ENCODE measurements around the gene KRTAP3-1. TPM values are rescaled to one million over a fixed set of nuclear protein-coding genes. Genes with fewer than 3 reads are reported as not detected.

KRTAP3-1 gene
- total RNA-seq, 4 donors from 2014 or later, result 4.0 to 83.2 TPM; not detected in 2

DNA sequence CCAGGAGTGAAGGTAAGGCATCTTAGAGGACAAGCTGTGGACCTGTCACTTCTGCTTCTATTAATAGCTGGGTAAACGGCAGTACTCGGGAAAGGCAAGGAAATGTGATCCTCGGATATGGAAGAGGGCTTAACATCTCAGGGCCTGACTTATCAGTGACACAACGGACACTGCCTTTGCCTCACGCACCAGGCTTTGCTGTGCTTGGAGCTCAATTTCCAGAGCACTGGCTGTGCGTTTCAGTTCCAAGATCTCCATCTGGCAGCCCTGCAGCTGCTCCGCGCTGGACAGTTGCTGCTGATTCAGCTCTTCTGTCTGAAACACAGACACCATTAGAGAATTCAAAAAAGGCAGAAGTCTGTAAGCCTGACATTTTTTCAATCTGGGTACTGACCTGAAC, 28.3 kb downstream of the KRTAP3-1 start:
- TF ChIP-seq, protein P1, sequence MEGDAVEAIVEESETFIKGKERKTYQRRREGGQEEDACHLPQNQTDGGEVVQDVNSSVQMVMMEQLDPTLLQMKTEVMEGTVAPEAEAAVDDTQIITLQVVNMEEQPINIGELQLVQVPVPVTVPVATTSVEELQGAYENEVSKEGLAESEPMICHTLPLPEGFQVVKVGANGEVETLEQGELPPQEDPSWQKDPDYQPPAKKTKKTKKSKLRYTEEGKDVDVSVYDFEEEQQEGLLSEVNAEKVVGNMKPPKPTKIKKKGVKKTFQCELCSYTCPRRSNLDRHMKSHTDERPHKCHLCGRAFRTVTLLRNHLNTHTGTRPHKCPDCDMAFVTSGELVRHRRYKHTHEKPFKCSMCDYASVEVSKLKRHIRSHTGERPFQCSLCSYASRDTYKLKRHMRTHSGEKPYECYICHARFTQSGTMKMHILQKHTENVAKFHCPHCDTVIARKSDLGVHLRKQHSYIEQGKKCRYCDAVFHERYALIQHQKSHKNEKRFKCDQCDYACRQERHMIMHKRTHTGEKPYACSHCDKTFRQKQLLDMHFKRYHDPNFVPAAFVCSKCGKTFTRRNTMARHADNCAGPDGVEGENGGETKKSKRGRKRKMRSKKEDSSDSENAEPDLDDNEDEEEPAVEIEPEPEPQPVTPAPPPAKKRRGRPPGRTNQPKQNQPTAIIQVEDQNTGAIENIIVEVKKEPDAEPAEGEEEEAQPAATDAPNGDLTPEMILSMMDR (IDR thresholded peaks at IDR 0.05), result no peak
- TF ChIP-seq POLR2A (IDR thresholded peaks at IDR 0.05), result no peak
- no peak overlapping the region for H3K4me3 ChIP-seq (ENCODE audit: low read depth, poor library complexity, severe bottlenecking)
- DNase-seq (ENCODE audit: low spot score in 2 of 2), result no peak
- intact Hi-C loops (cut with DNase I; ENCODE audit: low total_unique reads), result no loop called here
- 44 to 54% methylated on average over 8 of the region's 8 CpGs for WGBS, 2 donors

DNA sequence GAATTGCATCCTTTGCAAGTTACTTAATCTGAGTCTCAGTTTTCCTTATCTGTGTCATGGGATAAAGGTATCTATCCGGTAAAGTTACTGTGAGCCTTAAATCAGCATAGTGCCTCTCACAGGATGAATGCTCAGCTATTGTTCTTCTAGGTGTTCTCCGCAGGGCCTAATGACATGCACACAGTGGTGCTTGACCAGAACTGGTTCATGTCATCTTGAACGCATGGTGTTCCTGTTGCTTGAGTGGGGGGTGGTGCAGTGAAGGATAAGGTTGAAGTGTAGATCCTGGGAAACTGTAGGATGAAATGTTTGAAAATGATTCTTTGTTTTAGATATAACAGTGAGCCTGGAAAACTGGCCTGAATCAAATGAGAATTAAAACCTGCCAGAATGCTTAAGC, 28.8 kb downstream of the KRTAP3-1 start:
- intact Hi-C loops (cut with DNase I; ENCODE audit: low total_unique reads), result no loop called here
- TF ChIP-seq, protein P1 (IDR thresholded peaks at IDR 0.05), result no peak
- no peak for TF ChIP-seq POLR2A (IDR thresholded peaks at IDR 0.05)
- H3K4me3 ChIP-seq (ENCODE audit: low read depth, poor library complexity, severe bottlenecking), result no peak overlapping the region
- DNase-seq (ENCODE audit: low spot score in 2 of 2), result no peak
- 89 to 96% methylated on average over 3 of the region's 3 CpGs for WGBS, 2 donors

- intact Hi-C loops (cut with DNase I; ENCODE audit: low total_unique reads), result no loop called here
- no peak overlapping the region for H3K4me3 ChIP-seq (ENCODE audit: low read depth, poor library complexity, severe bottlenecking)
- DNase-seq (ENCODE audit: low spot score in 2 of 2), result no peak
- 70 to 81% methylated on average over 13 of the region's 13 CpGs for WGBS, 2 donors
- no peak for TF ChIP-seq POLR2A (IDR thresholded peaks at IDR 0.05)
- TF ChIP-seq, protein P1 (IDR thresholded peaks at IDR 0.05), result no peak
Measured at GRCh38 chr17:40978575-40979151, 30.3 kb downstream of the KRTAP3-1 start.

GRCh38 chr17:40975516-40975915, 33.4 kb downstream of the KRTAP3-1 start:
- DNase-seq (ENCODE audit: low spot score in 2 of 2), result no peak
- H3K4me3 ChIP-seq (ENCODE audit: low read depth, poor library complexity, severe bottlenecking), result no peak overlapping the region
- TF ChIP-seq POLR2A (IDR thresholded peaks at IDR 0.05), result no peak
- intact Hi-C loops (cut with DNase I; ENCODE audit: low total_unique reads), result no loop called here

GRCh38 chr17:40974366-40974765, 34.6 kb downstream of the KRTAP3-1 start:
- H3K4me3 ChIP-seq (ENCODE audit: low read depth, poor library complexity, severe bottlenecking), result no peak overlapping the region
- intact Hi-C loops (cut with DNase I; ENCODE audit: low total_unique reads), result no loop called here
- DNase-seq (ENCODE audit: low spot score in 2 of 2), result no peak
- TF ChIP-seq, protein P1 (IDR thresholded peaks at IDR 0.05), result no peak
- no peak for TF ChIP-seq POLR2A (IDR thresholded peaks at IDR 0.05)
- 87 to 88% methylated on average over 3 of the region's 3 CpGs for WGBS, 2 donors

- WGBS, 2 donors, result 81 to 83% methylated on average over 1 of the region's 1 CpG
Measured at GRCh38 chr17:40967582-40967981, 41.3 kb downstream of the KRTAP3-1 start.

More at GRCh38 chr17:40967582-40967981, 41.3 kb downstream of the KRTAP3-1 start:
- intact Hi-C loops (cut with DNase I; ENCODE audit: low total_unique reads), result no loop called here
- H3K4me3 ChIP-seq (ENCODE audit: low read depth, poor library complexity, severe bottlenecking), result no peak overlapping the region
- DNase-seq (ENCODE audit: low spot score in 2 of 2), result no peak
- no peak for TF ChIP-seq POLR2A (IDR thresholded peaks at IDR 0.05)
- TF ChIP-seq, protein P1 (IDR thresholded peaks at IDR 0.05), result no peak

Data from lower leg skin (tissue), 4 donors.